ENCODE measurements around the gene CCDC12. TPM values are rescaled to one million over a fixed set of nuclear protein-coding genes. Genes with fewer than 3 reads are reported as not detected.
A peak's percentile ranks its signal among the peaks of the same experiment; 100 is the strongest.

CCDC12 gene
- total and polyA plus RNA-seq, 9 of the 15 experiments (the other 6 are each of a cell fraction or from before 2014, with no cell fraction given), result 8.9 to 201 (median 86.9) TPM

GRCh38 chr3:46989146-46989810 is 12.7 kb upstream of the CCDC12 start (continued):
- TF ChIP-seq, protein P1, sequence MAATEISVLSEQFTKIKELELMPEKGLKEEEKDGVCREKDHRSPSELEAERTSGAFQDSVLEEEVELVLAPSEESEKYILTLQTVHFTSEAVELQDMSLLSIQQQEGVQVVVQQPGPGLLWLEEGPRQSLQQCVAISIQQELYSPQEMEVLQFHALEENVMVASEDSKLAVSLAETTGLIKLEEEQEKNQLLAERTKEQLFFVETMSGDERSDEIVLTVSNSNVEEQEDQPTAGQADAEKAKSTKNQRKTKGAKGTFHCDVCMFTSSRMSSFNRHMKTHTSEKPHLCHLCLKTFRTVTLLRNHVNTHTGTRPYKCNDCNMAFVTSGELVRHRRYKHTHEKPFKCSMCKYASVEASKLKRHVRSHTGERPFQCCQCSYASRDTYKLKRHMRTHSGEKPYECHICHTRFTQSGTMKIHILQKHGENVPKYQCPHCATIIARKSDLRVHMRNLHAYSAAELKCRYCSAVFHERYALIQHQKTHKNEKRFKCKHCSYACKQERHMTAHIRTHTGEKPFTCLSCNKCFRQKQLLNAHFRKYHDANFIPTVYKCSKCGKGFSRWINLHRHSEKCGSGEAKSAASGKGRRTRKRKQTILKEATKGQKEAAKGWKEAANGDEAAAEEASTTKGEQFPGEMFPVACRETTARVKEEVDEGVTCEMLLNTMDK (IDR thresholded peaks at IDR 0.05; ENCODE audit: borderline replicate concordance, insufficient read depth, low read depth, low read length, poor library complexity, severe bottlenecking), result no peak
- TF ChIP-seq ZNF699 (CRISPR knock-in tag; IDR thresholded peaks at IDR 0.05; ENCODE audit: insufficient replicate concordance) (no peak), CREB1 (IDR thresholded peaks at IDR 0.05) (no peak), CREB1 (CRISPR knock-in tag; IDR thresholded peaks at IDR 0.05) (no peak), KDM1A (IDR thresholded peaks at IDR 0.05) (no peak)

DNA sequence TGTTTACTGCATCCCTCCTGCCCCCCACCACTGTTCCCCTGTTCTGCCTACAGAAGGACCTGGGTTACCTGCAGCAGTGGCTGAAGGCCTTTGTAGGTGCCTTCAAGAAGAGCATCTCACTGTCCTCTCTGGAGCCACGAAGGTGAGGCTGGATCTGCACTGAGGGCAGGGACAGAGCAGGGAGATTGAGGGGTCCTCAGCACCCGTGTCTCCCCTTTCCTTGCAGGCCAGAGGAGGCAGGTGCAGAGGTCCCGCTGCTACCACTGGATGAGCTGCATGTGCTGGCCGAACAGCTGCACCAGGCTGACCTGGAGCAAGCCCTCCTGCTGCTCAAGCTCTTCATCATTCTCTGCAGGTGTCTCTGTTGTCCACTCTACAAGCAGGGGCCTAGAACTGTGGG is 12.1 kb upstream of the CCDC12 start:
- Histone ChIP-seq H3K9me1 (ENCODE audit: control insufficient read depth, insufficient read depth, low read length) (peaks cover 5% of the 10 kb centered on the region), H3K4me1 (replicated peaks in 1 of 2; ENCODE audit: control insufficient read depth in 2 of 2, insufficient read depth in 2 of 2, low read length in 2 of 2) (peaks cover 34 to 67% of the 10 kb centered on the region in 2 experiments), H3K27ac (ENCODE audit: extremely low read depth, low read depth, low read length) (peak overlapping the region; percentile 99), H3K4me2 (ENCODE audit: insufficient read depth, low read length) (peak overlapping the region; percentile 99), H3K4me3 (peak overlapping the region; percentile 46), H2AFZ (ENCODE audit: low read depth, low read length) (no peak overlapping the region), H3K27me3 (ENCODE audit: control insufficient read depth in 2 of 2, insufficient read depth in 2 of 2, low read length in 2 of 2) (no peaks in the 10 kb centered on the region), H3K36me3 (ENCODE audit: control insufficient read depth, insufficient read depth, low read length) (peaks cover 50% of the 10 kb centered on the region), H4K20me1 (replicated peaks; ENCODE audit: control insufficient read depth, insufficient read depth, low read length) (no peaks in the 10 kb centered on the region), H3K79me2 (ENCODE audit: control insufficient read depth, insufficient read depth, low read length) (peaks cover 43% of the 10 kb centered on the region), H3K9me3 (replicated peaks; ENCODE audit: control insufficient read depth, insufficient read depth, low read depth, low read length) (no peaks in the 10 kb centered on the region), H3K9ac (ENCODE audit: insufficient read depth in 1 of 2, low read depth in 2 of 2, low read length in 2 of 2) (peak overlapping the region; percentile 95 to 96)
- ChIA-PET POLR2A (interaction anchor here (1.2 to 2.9 kb wide), 4 partner anchors 9 to 18 kb away, joined by 4 to 35 read pairs (median 11); partner anchors contain the start of genes CCDC12 and NBEAL2), CTCF (ENCODE audit: low intra/inter-chr PET ratio) (no interaction called here)
- intact Hi-C loops (cut with micrococcal nuclease) (no loop called here), in situ Hi-C loops (cut with MboI) (no loop called here)
- FAIRE-seq, result no peak
- WGBS (ENCODE audit: insufficient coverage, low coverage, missing lambda C conversion rate), result 63% methylated on average over 4 of the region's 4 CpGs
- no peak for DNase-seq (ENCODE audit: extremely low read depth in 1 of 4, low spot score in 3 of 4)
- BruUV-seq (replicated peaks), result TSS peak; percentile 25
- no peak for ATAC-seq
- TF ChIP-seq, protein P2, sequence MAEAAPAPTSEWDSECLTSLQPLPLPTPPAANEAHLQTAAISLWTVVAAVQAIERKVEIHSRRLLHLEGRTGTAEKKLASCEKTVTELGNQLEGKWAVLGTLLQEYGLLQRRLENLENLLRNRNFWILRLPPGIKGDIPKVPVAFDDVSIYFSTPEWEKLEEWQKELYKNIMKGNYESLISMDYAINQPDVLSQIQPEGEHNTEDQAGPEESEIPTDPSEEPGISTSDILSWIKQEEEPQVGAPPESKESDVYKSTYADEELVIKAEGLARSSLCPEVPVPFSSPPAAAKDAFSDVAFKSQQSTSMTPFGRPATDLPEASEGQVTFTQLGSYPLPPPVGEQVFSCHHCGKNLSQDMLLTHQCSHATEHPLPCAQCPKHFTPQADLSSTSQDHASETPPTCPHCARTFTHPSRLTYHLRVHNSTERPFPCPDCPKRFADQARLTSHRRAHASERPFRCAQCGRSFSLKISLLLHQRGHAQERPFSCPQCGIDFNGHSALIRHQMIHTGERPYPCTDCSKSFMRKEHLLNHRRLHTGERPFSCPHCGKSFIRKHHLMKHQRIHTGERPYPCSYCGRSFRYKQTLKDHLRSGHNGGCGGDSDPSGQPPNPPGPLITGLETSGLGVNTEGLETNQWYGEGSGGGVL (CRISPR knock-in tag; IDR thresholded peaks at IDR 0.05), result no peak
- TF ChIP-seq ILF3 (IDR thresholded peaks at IDR 0.05; ENCODE audit: borderline replicate concordance), result no peak
- no peak for TF ChIP-seq NR1H2 (CRISPR knock-in tag; IDR thresholded peaks at IDR 0.05)
- TF ChIP-seq, protein P3, sequence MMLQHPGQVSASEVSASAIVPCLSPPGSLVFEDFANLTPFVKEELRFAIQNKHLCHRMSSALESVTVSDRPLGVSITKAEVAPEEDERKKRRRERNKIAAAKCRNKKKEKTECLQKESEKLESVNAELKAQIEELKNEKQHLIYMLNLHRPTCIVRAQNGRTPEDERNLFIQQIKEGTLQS (IDR thresholded peaks at IDR 0.05), result no peak
- TF ChIP-seq, protein P3 (CRISPR knock-in tag; conservative IDR thresholded peaks at IDR 0.05), result no peak
- TF ChIP-seq EGR1 (conservative IDR thresholded peaks at IDR 0.05), result no peak
- TF ChIP-seq HDGF (IDR thresholded peaks at IDR 0.05), result peak; percentile 68; the same call in 1 of the 2 replicates
- no peak for TF ChIP-seq SREBF1 (IDR thresholded peaks at IDR 0.05; ENCODE audit: borderline replicate concordance, low read depth, low read length)
- peak; percentile 1 for TF ChIP-seq SP2 (IDR thresholded peaks at IDR 0.05; ENCODE audit: extremely low read depth, low read depth, low read length, poor library complexity, severe bottlenecking)
- no peak for TF ChIP-seq CTBP1 (IDR thresholded peaks at IDR 0.05; ENCODE audit: borderline replicate concordance)
